Brain microvascular endothelial cell (primary cell): ENCODE measurements around the gene CCDC181.

Experiments used
- DNase-seq: peaks from one replicate; pipeline ENCODE4 v3.0.0-alpha.2; 2020
- H3K27ac ChIP-seq: fragments of 250-450 bp; sonication (Bioruptor Pico); 2 replicates; pipeline ENCODE4 v1.5.1; 2020; ENCODE audit warnings: mild to moderate bottlenecking, moderate library complexity
- H3K27me3 ChIP-seq: fragments of 250-450 bp; sonication (Bioruptor Pico); replicated peaks from 2 replicates; pipeline ENCODE4 v1.5.1; 2020; ENCODE audit warnings: mild to moderate bottlenecking
- H3K36me3 ChIP-seq: fragments of 250-450 bp; sonication (Bioruptor Pico); replicated peaks from 2 replicates; pipeline ENCODE4 v1.5.1; 2020; ENCODE audit warnings: mild to moderate bottlenecking
- H3K4me3 ChIP-seq: 2 replicates; pipeline ENCODE4 v1.5.1; 2011; ENCODE audit warnings: low read depth, mild to moderate bottlenecking, control low read depth, low read length, moderate library complexity
- CTCF ChIP-seq: IDR thresholded peaks from 2 replicates; pipeline ENCODE4 v1.5.1; 2011; ENCODE audit warnings: low read depth, mild to moderate bottlenecking, moderate library complexity, low read length, control low read depth, inconsistent platforms; ENCODE audit errors: missing control alignments
- in situ Hi-C: cut with HindIII; loops from 2 replicates; pipeline ENCODE4 v1.10.0; 2017; ENCODE audit warnings: low sequenced_read_pairs, low pct_ligation_motif_present

The CCDC181 gene

GRCh38 chr1:169361281-169361680 is 66.0 kb downstream of the CCDC181 start:
- H3K27me3 ChIP-seq = no peaks in the 10 kb centered on the region
- H3K27ac ChIP-seq = no peak overlapping the region
- DNase-seq = no peak
- in situ Hi-C loops = no loop called here
- no peak for TF ChIP-seq CTCF
- no peaks in the 10 kb centered on the region for H3K36me3 ChIP-seq
- no peak overlapping the region for H3K4me3 ChIP-seq

- DNase-seq = no peak
Measured at GRCh38 chr1:169360415-169360814, 66.9 kb downstream of the CCDC181 start.

GRCh38 chr1:169348383-169349036 is 78.8 kb downstream of the CCDC181 start:
- peak; percentile 43 for DNase-seq
- no peak overlapping the region for H3K27ac ChIP-seq
- H3K4me3 ChIP-seq = no peak overlapping the region
- H3K27me3 ChIP-seq = no peaks in the 10 kb centered on the region
- in situ Hi-C loops = loop anchor here (25.0 kb wide), 1 partner anchor 736 kb away; no protein-coding TSS in a partner anchor
- no peaks in the 10 kb centered on the region for H3K36me3 ChIP-seq
- TF ChIP-seq CTCF = peak; percentile 56

More at GRCh38 chr1:169360415-169360814, 66.9 kb downstream of the CCDC181 start:
- TF ChIP-seq CTCF = no peak
- Histone ChIP-seq H3K4me3 (no peak overlapping the region), H3K36me3 (no peaks in the 10 kb centered on the region), H3K27ac (no peak overlapping the region), H3K27me3 (no peaks in the 10 kb centered on the region)
- in situ Hi-C loops = no loop called here

GRCh38 chr1:169347688-169348382 is 79.4 kb downstream of the CCDC181 start:
- Histone ChIP-seq H3K27ac (no peak overlapping the region), H3K36me3 (no peaks in the 10 kb centered on the region), H3K4me3 (no peak overlapping the region), H3K27me3 (no peaks in the 10 kb centered on the region)
- in situ Hi-C loops = loop anchor here (25.0 kb wide), 1 partner anchor 736 kb away; no protein-coding TSS in a partner anchor
- DNase-seq = no peak
- TF ChIP-seq CTCF = no peak

- TF ChIP-seq CTCF = no peak
- no peak for DNase-seq
- H3K4me3 ChIP-seq = no peak overlapping the region
- no peaks in the 10 kb centered on the region for H3K27me3 ChIP-seq
- H3K27ac ChIP-seq = no peak overlapping the region
- in situ Hi-C loops = loop anchor here (25.0 kb wide), 1 partner anchor 734 kb away; no protein-coding TSS in a partner anchor
- H3K36me3 ChIP-seq = no peaks in the 10 kb centered on the region
Measured at GRCh38 chr1:169346036-169346589, 81.2 kb downstream of the CCDC181 start.
